HepG2 (cell line): ENCODE results near the gene SATB2. TPM values are rescaled to one million over a fixed set of nuclear protein-coding genes. Genes with fewer than 3 reads are reported as not detected.
A peak's percentile ranks its signal among the peaks of the same experiment; 100 is the strongest.

Experiments used
- ARID4A ChIP-seq: sonication (generic); formaldehyde crosslinking; IDR thresholded peaks from 2 replicates; pipeline ENCODE4 v1.5.0; 2020; ENCODE audit warnings: mild to moderate bottlenecking, missing genetic modification reagents, borderline replicate concordance
- ATF4 ChIP-seq, 2 experiments: fragments of 450-650 bp in 1 of 2; sonication (generic) in 1 of 2; formaldehyde crosslinking; IDR thresholded peaks; 2 replicates each; pipeline versions ENCODE4 v1.5.0 to v1.8.0; 2020 to 2022; ENCODE audit warnings: mild to moderate bottlenecking in 1 of 2, missing genetic modification reagents in 1 of 2
- ATM ChIP-seq: fragments of 450-650 bp; IDR thresholded peaks from 2 replicates; pipeline ENCODE4 v1.7.1; 2017; ENCODE audit warnings: mild to moderate bottlenecking, borderline replicate concordance
- CREM ChIP-seq, 2 experiments: sonication (generic) in 1 of 2; formaldehyde crosslinking in 1 of 2; IDR thresholded peaks; 2 replicates each; pipeline versions ENCODE4 v1.4.0 to v1.6.1; 2016 to 2020; ENCODE audit warnings: antibody characterized with exemption in 1 of 2, mild to moderate bottlenecking in 1 of 2, missing genetic modification reagents in 1 of 2
- ETV5 ChIP-seq: IDR thresholded peaks from 2 replicates; pipeline ENCODE4 v1.6.1; 2018; ENCODE audit warnings: missing biosample characterization, missing genetic modification reagents, inconsistent platforms, borderline replicate concordance
- GATAD2A ChIP-seq: IDR thresholded peaks from 2 replicates; pipeline ENCODE4 v1.6.1; 2016
- HINFP ChIP-seq: sonication (generic); formaldehyde crosslinking; IDR thresholded peaks from 2 replicates; pipeline ENCODE4 v1.4.0; 2020; ENCODE audit warnings: low read depth, mild to moderate bottlenecking, missing genetic modification reagents
- HNRNPL ChIP-seq: fragments of 200-400 bp; formaldehyde crosslinking; IDR thresholded peaks from 2 replicates; pipeline ENCODE4 v1.6.1; 2017; ENCODE audit warnings: mild to moderate bottlenecking, low read depth, low read length
- HOXA5 ChIP-seq: sonication (generic); formaldehyde crosslinking; IDR thresholded peaks from 2 replicates; pipeline ENCODE4 v1.4.0; 2020; ENCODE audit warnings: missing genetic modification reagents
- NFATC3 ChIP-seq: sonication (generic); formaldehyde crosslinking; IDR thresholded peaks from 2 replicates; pipeline ENCODE4 v1.5.1; 2020; ENCODE audit warnings: mild to moderate bottlenecking, missing genetic modification reagents
- PHF21A ChIP-seq: sonication (generic); formaldehyde crosslinking; IDR thresholded peaks from 2 replicates; pipeline ENCODE4 v1.5.0; 2020; ENCODE audit warnings: mild to moderate bottlenecking, missing genetic modification reagents
- PHF5A ChIP-seq: IDR thresholded peaks from one replicate; pipeline ENCODE4 v1.6.1; 2018; ENCODE audit warnings: low read depth, missing genetic modification reagents; ENCODE audit not compliant: unreplicated experiment
- SIN3B ChIP-seq: fragments of 150-350 bp; IDR thresholded peaks from 2 replicates; pipeline ENCODE4 v1.6.1; 2014; ENCODE audit warnings: low read length
- TBP ChIP-seq: sonication (generic); formaldehyde crosslinking; IDR thresholded peaks from 2 replicates; pipeline ENCODE4 v1.5.0; 2020; ENCODE audit warnings: missing genetic modification reagents
- ZBTB49 ChIP-seq: sonication (generic); formaldehyde crosslinking; IDR thresholded peaks from 2 replicates; pipeline ENCODE4 v1.4.0; 2020; ENCODE audit warnings: missing genetic modification reagents, borderline replicate concordance
- ZNF124 ChIP-seq: sonication (generic); formaldehyde crosslinking; IDR thresholded peaks from 2 replicates; pipeline ENCODE4 v1.4.0; 2020; ENCODE audit warnings: missing genetic modification reagents
- ZNF329 ChIP-seq: sonication (generic); formaldehyde crosslinking; IDR thresholded peaks from 2 replicates; pipeline ENCODE4 v1.9.0; 2021; ENCODE audit warnings: low read depth, mild to moderate bottlenecking, missing genetic modification reagents
- ZNF557 ChIP-seq: sonication (generic); formaldehyde crosslinking; IDR thresholded peaks from 2 replicates; pipeline ENCODE4 v1.4.0; 2020; ENCODE audit warnings: missing genetic modification reagents
- ZNF598 ChIP-seq: sonication (generic); formaldehyde crosslinking; IDR thresholded peaks from 2 replicates; pipeline ENCODE4 v1.5.1; 2020; ENCODE audit warnings: mild to moderate bottlenecking, missing genetic modification reagents, borderline replicate concordance
- ZNF792 ChIP-seq: IDR thresholded peaks from 2 replicates; pipeline ENCODE4 v1.6.1; 2016
- polyA plus RNA-seq, 8 experiments: library from polyadenylated mRNA; depleted of rRNA in 3 of 8; stranded (reverse) in 7 of 8; unstranded in 1 of 8; fragments of >200 nt; fragmentation: Illumina TruSeq in 4 of 8; extraction: Trizol in 4 of 8; gene quantifications; 2 replicates each; pipeline versions ENCODE4 v1.2.1 to v1.2.3, GENCODE V29; 2011 to 2016; ENCODE audit warnings: low read depth in 4 of 8, missing spikeins in 1 of 8, mixed read lengths in 1 of 8; ENCODE audit not compliant: insufficient read depth in 1 of 8
- total RNA-seq, 5 experiments: library from RNA; depleted of rRNA; stranded (reverse); fragments of >200 nt; fragmentation: Illumina TruSeq; extraction: Trizol; gene quantifications; 2 replicates each; pipeline ENCODE4 v1.2.3, GENCODE V29; 2016; ENCODE audit warnings: low read depth in 1 of 5

SATB2 gene
- total and polyA plus RNA-seq, 2 of the 13 experiments (the other 11 are each of a cell fraction or from before 2014, with no cell fraction given): 2.5 to 5.5 TPM

- peak; percentile 80; the same call in 1 of the 2 replicates for TF ChIP-seq ZNF598 (CRISPR knock-in tag)
- TF ChIP-seq SIN3B: no peak
- no peak for TF ChIP-seq ATM
- TF ChIP-seq NFATC3 (CRISPR knock-in tag): no peak
- TF ChIP-seq PHF5A (CRISPR knock-in tag): peak; percentile 62
- peak; percentile 78 for TF ChIP-seq ETV5 (CRISPR knock-in tag)
- peak; percentile 55; the same call in 1 of the 2 replicates for TF ChIP-seq ZNF557 (CRISPR knock-in tag)
- 0 out of 2 replicates have a peak, but pooled peaks have one; percentile 66 for TF ChIP-seq ZNF329 (CRISPR knock-in tag)
- no peak for TF ChIP-seq ZNF124 (CRISPR knock-in tag)
- TF ChIP-seq ZBTB49 (CRISPR knock-in tag): no peak
- TF ChIP-seq ARID4A (CRISPR knock-in tag): peak; percentile 82; the same call in 1 of the 2 replicates
- 0 out of 2 replicates have a peak, but pooled peaks have one; percentile 5 for TF ChIP-seq CREM (IDR thresholded peaks at IDR 0.05)
- TF ChIP-seq CREM (CRISPR knock-in tag; IDR thresholded peaks at IDR 0.05): no peak
- peak; percentile 81 for TF ChIP-seq GATAD2A (CRISPR knock-in tag)
- TF ChIP-seq HINFP (CRISPR knock-in tag): no peak
- TF ChIP-seq HNRNPL: peak; percentile 70; the same call in 1 of the 2 replicates
- TF ChIP-seq HOXA5 (CRISPR knock-in tag): peak; percentile 45; the same call in 1 of the 2 replicates
- TF ChIP-seq TBP: no peak
- 0 out of 4 replicates have a peak, but pooled peaks of 1 of the 2 experiments have one; percentile 29 for TF ChIP-seq ATF4 (CRISPR knock-in tag; IDR thresholded peaks at IDR 0.05)
- TF ChIP-seq PHF21A: peak; percentile 90
- TF ChIP-seq ZNF792 (CRISPR knock-in tag): 0 out of 2 replicates have a peak, but pooled peaks have one; percentile 48
These were observed 2.0 kb downstream of the SATB2 start (continued) for GRCh38 chr2:199455545-199456382.
